Gastrocnemius medialis (tissue), 4 donors: ENCODE results near the gene HLCS. TPM values are rescaled to one million over a fixed set of nuclear protein-coding genes. Genes with fewer than 3 reads are reported as not detected.

Source experiments
- ATAC-seq, 2 donors: fragments of 150-250 bp; one replicate each; pipeline ENCODE4 v1.9.1; 2016
- DNase-seq, 2 donors: peaks; one replicate each; pipeline ENCODE4 v3.0.0-alpha.2; 2019
- H3K27ac ChIP-seq, 4 donors: fragments of 200-600 bp; sonication (generic); 1 replicate in 1 of 4; 2 replicates in 3 of 4; pipeline ENCODE4 v1.5.1; 2016 to 2018; ENCODE audit warnings: mild to moderate bottlenecking in 2 of 4, moderate library complexity in 1 of 4
- H3K27me3 ChIP-seq, 3 donors: fragments of 200-600 bp; sonication (generic) in 2 of 3; 1 replicate in 1 of 3; 2 replicates in 2 of 3; pipeline versions ENCODE4 v1.5.1 to v1.6.0; 2016 to 2019; ENCODE audit warnings: mild to moderate bottlenecking in 1 of 3, moderate library complexity in 1 of 3
- H3K36me3 ChIP-seq, 2 donors: fragments of 200-600 bp; sonication (generic) in 1 of 2; one replicate each; pipeline ENCODE4 v1.5.1; 2017 to 2018
- H3K4me1 ChIP-seq, 2 donors: fragments of 200-600 bp; sonication (generic) in 1 of 2; one replicate each; pipeline ENCODE4 v1.5.1; 2016 to 2017; ENCODE audit warnings: mild to moderate bottlenecking in 2 of 2
- H3K4me3 ChIP-seq, 4 donors: fragments of 200-600 bp; sonication (generic) in 3 of 4; 1 replicate in 1 of 4; 2 replicates in 3 of 4; pipeline ENCODE4 v1.5.1; 2016 to 2019; ENCODE audit warnings: mild to moderate bottlenecking in 2 of 4
- H3K9me3 ChIP-seq, 3 donors: fragments of 200-600 bp; sonication (generic) in 2 of 3; 1 replicate in 1 of 3; 2 replicates in 2 of 3; pipeline ENCODE4 v1.5.1; 2016 to 2019
- POLR2A ChIP-seq, 2 donors: fragments of 450-650 bp; IDR thresholded peaks; one replicate each; pipeline ENCODE4 v1.6.1; 2017; ENCODE audit warnings: antibody characterized with exemption in 2 of 2, mild to moderate bottlenecking in 2 of 2, moderate library complexity in 2 of 2
- in situ Hi-C, 4 donors: fragments of 200-750 bp; cut with MboI; loops; one replicate each; pipeline versions ENCODE4 v1.15.0 to v1.8.0; 2017; ENCODE audit warnings: low sequenced_read_pairs in 4 of 4
- intact Hi-C: fragments of 100-400 bp; cut with DNase I; formaldehyde crosslinking; loops from one replicate; pipeline ENCODE4 v1.15.1; 2023; ENCODE audit warnings: low total_unique reads
- total RNA-seq, 4 donors: library from RNA; depleted of rRNA; stranded (reverse); fragments of >200 nt; gene quantifications; one replicate each; pipeline versions ENCODE4 v1.1.0 to v1.2.3, GENCODE V29; 2016
- TF ChIP-seq, protein P1 (sequence below), 5 experiments: fragments of 450-650 bp in 3 of 5; fragments of 200-600 bp in 2 of 5; sonication (generic) in 2 of 5; IDR thresholded peaks in 4 of 5; conservative IDR thresholded peaks in 1 of 5; 1 replicate in 4 of 5; 2 replicates in 1 of 5; pipeline ENCODE4 v1.5.1; 2016 to 2019; ENCODE audit warnings: antibody characterized with exemption in 5 of 5, mild to moderate bottlenecking in 3 of 5, moderate library complexity in 3 of 5

The HLCS gene
- total RNA-seq, 4 donors from 2014 or later: 10.6 to 18.4 (median 15.4) TPM

DNA sequence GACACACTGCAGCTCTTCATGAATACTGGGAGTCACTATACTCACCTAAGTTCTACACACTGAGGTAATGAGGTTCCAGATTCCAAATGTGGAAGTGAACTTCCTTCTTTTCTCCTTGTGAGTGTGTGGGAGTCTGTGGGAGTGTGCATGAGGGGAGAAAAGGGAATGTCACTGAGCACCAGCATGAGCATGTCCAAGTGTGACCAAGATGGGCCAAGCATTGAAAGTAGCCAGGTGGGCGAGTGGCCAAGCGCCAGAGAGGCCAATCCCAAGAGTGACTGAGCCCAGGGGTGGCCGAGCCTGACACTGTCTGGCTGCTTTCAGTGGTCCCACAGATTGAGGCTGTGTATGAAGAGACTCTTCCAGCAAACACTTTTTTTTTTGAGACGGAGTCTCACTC is 132.3 kb downstream of the HLCS start:
- no peak for TF ChIP-seq POLR2A (IDR thresholded peaks at IDR 0.05)
- TF ChIP-seq, protein P1, sequence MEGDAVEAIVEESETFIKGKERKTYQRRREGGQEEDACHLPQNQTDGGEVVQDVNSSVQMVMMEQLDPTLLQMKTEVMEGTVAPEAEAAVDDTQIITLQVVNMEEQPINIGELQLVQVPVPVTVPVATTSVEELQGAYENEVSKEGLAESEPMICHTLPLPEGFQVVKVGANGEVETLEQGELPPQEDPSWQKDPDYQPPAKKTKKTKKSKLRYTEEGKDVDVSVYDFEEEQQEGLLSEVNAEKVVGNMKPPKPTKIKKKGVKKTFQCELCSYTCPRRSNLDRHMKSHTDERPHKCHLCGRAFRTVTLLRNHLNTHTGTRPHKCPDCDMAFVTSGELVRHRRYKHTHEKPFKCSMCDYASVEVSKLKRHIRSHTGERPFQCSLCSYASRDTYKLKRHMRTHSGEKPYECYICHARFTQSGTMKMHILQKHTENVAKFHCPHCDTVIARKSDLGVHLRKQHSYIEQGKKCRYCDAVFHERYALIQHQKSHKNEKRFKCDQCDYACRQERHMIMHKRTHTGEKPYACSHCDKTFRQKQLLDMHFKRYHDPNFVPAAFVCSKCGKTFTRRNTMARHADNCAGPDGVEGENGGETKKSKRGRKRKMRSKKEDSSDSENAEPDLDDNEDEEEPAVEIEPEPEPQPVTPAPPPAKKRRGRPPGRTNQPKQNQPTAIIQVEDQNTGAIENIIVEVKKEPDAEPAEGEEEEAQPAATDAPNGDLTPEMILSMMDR (IDR thresholded peaks at IDR 0.05 in 4 of 5, conservative IDR thresholded peaks at IDR 0.05 in 1 of 5): no peak
- Histone ChIP-seq H3K9me3 (no peaks in the 10 kb centered on the region), H3K27me3 (no peaks in the 10 kb centered on the region), H3K27ac (peak overlapping the region in 2 of 4 donors; percentile 78 to 84), H3K4me1 (peaks cover 24 to 27% of the 10 kb centered on the region in 2 donors), H3K4me3 (no peak overlapping the region), H3K36me3 (no peaks in the 10 kb centered on the region)
- no peak for ATAC-seq
- in situ Hi-C loops: no loop called here
- intact Hi-C loops: loop anchor here (2.0 kb wide), 1 partner anchor 41 kb away; no protein-coding TSS in a partner anchor
- DNase-seq: no peak

DNA sequence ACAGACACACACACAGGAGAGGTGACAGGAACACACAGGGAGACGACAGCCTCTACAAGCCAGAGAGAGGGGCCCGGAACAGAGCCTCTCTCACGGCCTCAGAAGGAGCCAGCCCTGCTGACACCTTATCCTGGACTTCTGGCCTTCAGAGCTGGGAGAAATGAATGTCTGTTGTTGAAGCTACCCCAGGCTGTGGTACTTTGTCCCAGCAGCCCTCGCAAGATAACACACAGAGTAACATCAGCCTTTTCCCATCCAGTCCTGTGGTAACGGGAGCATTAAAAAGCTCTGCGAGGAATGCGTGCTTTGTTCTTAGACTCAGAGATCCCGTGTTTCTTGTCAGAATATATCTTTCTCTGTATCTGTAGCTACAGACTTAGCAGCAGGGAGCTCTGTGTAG is 136.4 kb downstream of the HLCS start:
- ATAC-seq (no peak), DNase-seq (no peak)
- H3K27me3 ChIP-seq: no peaks in the 10 kb centered on the region

DNA sequence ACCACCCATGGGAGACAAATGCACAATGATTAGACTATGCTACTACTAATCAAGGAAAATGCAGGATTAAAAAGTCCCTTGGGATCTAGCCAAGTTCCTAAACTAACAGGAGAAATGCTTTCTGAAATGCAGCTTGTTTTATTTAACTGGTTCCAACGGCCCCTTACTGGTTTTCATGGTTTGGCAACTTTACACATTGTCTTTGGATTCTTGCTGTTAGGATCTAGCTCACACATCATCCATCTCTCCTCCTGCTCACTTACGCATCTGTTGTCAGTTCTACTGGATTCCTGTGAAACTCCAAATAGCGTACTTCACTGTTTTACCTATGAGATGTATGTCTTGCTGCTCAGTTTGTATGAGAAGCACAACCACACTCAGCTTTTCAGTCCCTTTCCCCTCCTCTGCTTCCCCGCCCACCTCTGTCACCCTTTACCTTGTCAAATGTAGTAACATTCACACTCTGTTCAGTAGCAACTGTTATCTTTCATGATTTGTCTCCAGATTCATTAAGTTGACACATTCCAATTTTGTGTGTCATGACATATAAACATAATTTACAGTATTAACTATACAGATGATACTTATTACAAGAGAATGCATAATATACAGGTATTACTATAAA is 137.5 kb downstream of the HLCS start:
- DNase-seq: no peak
- no peak overlapping the region for H3K4me3 ChIP-seq
- no peaks in the 10 kb centered on the region for H3K27me3 ChIP-seq
- no peaks in the 10 kb centered on the region for H3K36me3 ChIP-seq
- in situ Hi-C loops (no loop called here), intact Hi-C loops (no loop called here)
- no peaks in the 10 kb centered on the region for H3K9me3 ChIP-seq
- no peak for ATAC-seq
- peaks cover 5 to 7% of the 10 kb centered on the region in 2 donors for H3K4me1 ChIP-seq
- TF ChIP-seq POLR2A (IDR thresholded peaks at IDR 0.05): no peak
- TF ChIP-seq, protein P1 (IDR thresholded peaks at IDR 0.05 in 4 of 5, conservative IDR thresholded peaks at IDR 0.05 in 1 of 5): no peak
- H3K27ac ChIP-seq: no peak overlapping the region

More for the DNA sequence above, 136.4 kb downstream of the HLCS start:
- intact Hi-C loops: no loop called here
- Histone ChIP-seq H3K27ac (no peak overlapping the region), H3K4me3 (no peak overlapping the region), H3K9me3 (no peaks in the 10 kb centered on the region), H3K4me1 (peaks cover 16 to 18% of the 10 kb centered on the region in 2 donors), H3K36me3 (no peaks in the 10 kb centered on the region)
- TF ChIP-seq, protein P1 (IDR thresholded peaks at IDR 0.05 in 4 of 5, conservative IDR thresholded peaks at IDR 0.05 in 1 of 5): no peak
- no peak for TF ChIP-seq POLR2A (IDR thresholded peaks at IDR 0.05)
- in situ Hi-C loops: no loop called here

DNA sequence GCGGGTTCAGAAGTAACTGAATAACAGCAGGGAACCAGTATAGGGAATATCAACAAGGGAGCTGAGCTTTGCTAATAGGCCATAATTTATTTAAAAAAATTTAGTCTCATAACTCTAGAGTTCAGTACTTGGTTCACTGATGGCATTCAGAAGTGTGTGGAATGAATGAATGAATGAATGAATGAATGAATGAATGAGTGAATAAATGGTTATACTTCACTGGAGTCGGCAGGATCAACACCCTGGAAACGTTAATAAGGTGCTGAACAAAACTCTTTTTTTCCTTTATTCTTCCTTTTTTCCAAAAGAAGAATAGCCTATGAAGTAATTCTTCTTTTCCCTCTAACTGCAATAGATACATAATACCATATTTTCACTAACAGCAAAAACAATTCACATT is 138.3 kb downstream of the HLCS start:
- in situ Hi-C loops: no loop called here
- ATAC-seq: no peak
- H3K4me1 ChIP-seq: peaks cover 4 to 6% of the 10 kb centered on the region in 2 donors

More for the DNA sequence above, 138.3 kb downstream of the HLCS start:
- Histone ChIP-seq H3K36me3 (no peaks in the 10 kb centered on the region), H3K27me3 (no peaks in the 10 kb centered on the region), H3K27ac (no peak overlapping the region), H3K9me3 (no peaks in the 10 kb centered on the region), H3K4me3 (no peak overlapping the region)
- no peak for DNase-seq
- no peak for TF ChIP-seq POLR2A (IDR thresholded peaks at IDR 0.05)
- TF ChIP-seq, protein P1 (IDR thresholded peaks at IDR 0.05 in 4 of 5, conservative IDR thresholded peaks at IDR 0.05 in 1 of 5): no peak
- intact Hi-C loops: no loop called here
